ENCODE measurements around the gene ACSL1.
"Not testable (repeated sequence)": the region's sequence is repeated elsewhere in the genome, so short reads cannot be mapped to it uniquely, and the experiment has no call there.

ACSL1 gene

GRCh38 chr4:184750926-184751584 is 74.7 kb downstream of the ACSL1 start:
- DNase-seq: no peak

- no peak for DNase-seq
These were observed 77.5 kb downstream of the ACSL1 start for GRCh38 chr4:184748251-184748652.

GRCh38 chr4:184747034-184747830 is 78.5 kb downstream of the ACSL1 start:
- no peak for DNase-seq

- DNase-seq: peak; percentile 72
These were observed 79.7 kb downstream of the ACSL1 start for GRCh38 chr4:184745831-184746795.

- no peak for DNase-seq
These were observed 81.5 kb downstream of the ACSL1 start for GRCh38 chr4:184744236-184744635.

GRCh38 chr4:184743650-184744049 is 82.1 kb downstream of the ACSL1 start:
- no peak for DNase-seq

DNA sequence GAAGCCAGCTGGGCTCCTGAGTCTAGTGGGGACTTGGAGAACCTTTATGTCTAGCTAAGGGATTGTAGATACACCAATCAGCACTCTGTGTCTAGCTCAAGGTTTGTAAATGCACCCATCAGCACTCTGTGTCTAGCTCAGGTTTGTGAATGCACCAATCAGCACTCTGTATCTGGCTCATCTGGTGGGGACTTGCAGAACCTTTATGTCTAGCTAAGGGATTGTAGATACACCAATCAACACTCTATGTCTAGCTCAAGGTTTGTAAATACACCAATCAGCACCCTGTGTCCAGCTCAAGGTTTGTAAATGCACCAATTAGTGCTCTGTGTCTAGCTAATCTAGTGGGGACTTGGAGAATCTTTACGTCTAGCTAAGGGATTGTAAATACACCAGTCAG is 84.1 kb downstream of the ACSL1 start:
- DNase-seq: not testable (repeated sequence)

DNA sequence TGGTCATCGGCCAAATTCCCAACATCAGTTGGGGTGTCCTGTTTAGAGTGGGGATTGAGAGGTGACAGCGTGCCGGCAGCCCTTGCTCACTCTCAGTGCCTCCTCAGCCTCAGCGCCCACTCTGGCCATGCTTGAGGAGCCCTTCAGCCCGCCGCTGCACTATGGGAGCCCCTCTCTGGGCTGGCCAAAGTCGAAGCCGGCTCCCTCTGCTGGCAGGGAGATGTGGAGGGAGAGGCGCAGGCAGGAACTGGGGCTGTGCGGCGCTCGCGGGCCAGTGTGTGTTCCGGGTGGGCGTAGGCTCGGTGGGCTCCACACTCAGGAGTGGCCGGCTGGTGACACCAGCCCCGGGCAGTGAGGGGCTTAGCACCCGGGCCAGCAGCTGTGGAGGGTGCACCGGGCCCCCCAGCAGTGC is 84.8 kb downstream of the ACSL1 start:
- no peak for DNase-seq

- not testable (repeated sequence) for DNase-seq
These were observed 86.2 kb downstream of the ACSL1 start for GRCh38 chr4:184739575-184739974.

- no peak for DNase-seq
These were observed 91.0 kb downstream of the ACSL1 start for GRCh38 chr4:184734758-184735157.

DNA sequence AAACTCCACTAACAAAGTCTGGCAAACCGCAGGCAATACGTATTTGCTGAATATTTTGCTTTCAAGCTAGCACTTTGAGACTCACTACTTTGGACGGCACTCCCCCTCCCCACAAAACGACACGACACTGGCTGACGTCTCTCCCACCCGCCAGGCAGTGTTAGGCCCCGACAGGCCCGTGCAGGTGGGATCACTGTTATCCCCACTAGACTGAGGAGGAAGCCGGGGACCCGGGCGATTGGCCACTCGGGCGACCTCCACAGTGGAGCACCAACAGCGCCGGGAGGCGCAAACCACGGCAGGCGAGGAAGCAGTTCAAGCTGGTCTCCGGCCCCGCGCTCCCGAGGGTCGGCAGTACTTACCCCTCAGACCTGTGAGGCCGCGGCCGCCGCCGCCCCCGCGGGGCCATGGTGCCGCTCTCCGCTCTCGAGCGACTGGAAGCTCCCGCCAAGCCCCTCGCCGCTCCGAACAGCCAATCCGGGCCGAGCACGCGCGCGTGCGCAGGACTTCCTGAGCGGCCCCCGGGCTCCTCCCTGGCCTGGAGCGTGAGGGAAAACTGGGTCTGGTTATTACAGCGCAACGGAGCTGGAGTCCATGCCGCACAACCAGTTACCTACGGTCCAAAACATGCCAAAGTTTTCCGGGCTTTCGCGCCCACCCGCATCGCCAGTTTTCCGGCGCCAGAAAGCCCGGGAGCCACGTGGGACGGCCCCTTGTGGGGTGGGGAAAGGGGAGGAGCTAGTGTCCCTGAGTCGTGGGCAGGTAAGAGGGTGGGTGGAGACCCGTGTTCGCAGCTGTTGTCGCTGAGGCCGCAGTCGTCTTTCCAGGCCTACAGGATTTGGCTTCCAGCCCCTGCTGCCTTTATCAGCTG is 91.9 kb downstream of the ACSL1 start, which contains the start of gene CENPU:
Gene CENPU, minus strand, starts transcription at position 443 of the 871 bp plus-strand sequence. Its CDS starts 34 bp downstream, at position 409.
- peak; percentile 98 for DNase-seq

DNA sequence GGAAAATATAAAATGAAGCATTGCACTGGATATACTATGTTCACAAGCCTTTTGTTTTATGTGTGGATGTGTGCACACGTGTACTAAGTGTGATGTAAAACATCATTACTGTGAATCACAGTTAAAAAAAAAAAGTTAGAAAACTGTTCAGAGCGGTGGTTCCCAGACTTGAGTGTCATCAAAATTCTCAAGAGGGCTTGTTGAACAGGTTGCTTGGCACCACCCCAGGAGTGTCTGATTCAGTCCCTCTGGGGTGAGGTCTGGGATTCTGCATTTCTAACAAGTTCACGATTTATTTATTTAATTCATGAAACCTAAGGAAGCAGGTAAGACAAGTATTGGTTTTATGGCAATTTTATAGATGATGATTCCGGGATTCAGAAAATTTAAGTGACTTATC is 93.6 kb downstream of the ACSL1 start:
- DNase-seq: no peak

- DNase-seq: no peak
These were observed 94.7 kb downstream of the ACSL1 start for GRCh38 chr4:184731056-184731455.

DNA sequence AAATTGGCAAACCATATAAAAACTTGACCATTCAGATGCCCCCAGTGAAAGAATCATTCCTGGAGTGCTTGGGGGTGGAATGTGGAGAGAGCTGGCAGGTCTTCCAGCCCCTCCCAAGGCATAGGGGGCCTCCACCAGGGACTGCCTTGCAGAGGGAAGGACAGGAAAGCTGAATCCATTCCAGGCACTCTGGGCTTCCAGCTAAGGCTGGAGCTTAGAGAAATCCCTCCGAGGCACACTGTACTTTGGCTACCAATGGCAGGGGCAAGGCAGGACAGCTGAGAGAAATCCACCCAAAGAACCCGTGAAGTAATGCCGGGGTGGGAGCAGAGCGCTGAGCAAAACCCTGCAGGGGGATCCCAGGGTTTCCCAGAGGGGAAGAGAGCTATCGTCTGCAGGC is 95.8 kb downstream of the ACSL1 start:
- no peak for DNase-seq

DNA sequence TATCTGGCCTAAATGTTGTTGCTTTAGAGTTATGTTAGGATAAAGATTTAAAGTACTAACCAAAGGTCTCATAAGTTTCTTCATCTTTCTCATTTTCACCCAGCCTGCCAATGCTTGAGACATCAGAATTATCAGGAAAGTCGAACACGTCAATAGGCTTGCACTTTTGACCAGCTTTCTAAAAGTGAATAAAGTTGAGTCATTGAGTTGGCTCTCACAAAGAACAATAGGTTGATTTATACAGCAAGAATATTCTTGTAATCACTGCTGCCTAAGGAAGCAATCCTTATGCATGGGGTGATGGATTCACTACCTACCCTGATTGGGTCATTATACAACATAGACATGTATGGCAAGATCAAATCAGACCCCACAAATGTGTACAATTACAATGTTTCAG is 96.9 kb downstream of the ACSL1 start:
- DNase-seq: no peak

GRCh38 chr4:184727430-184727829 is 98.3 kb downstream of the ACSL1 start:
- no peak for DNase-seq

DNA sequence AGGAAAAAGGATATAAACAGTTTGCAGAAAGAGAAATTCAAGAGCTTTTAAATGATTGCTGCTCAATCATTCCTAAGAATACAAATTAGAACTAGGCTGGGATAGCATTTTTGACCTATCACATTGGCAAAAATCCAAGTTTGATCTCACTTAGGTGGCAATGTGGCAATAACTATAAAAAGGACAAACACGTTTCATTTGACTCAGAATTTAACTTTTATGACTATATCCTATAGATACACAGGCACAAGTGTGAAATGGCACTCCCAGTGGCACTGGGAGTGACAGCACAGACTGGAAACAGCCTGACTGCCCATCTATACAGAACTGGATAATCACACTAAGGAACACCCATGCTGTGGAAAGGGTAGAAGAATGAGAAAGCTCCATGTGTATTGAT is 103.0 kb downstream of the ACSL1 start:
- no peak for DNase-seq

GRCh38 chr4:184721254-184721653 is 104.5 kb downstream of the ACSL1 start:
- no peak for DNase-seq

- DNase-seq: no peak
These were observed 106.4 kb downstream of the ACSL1 start for GRCh38 chr4:184719407-184719806.

- no peak for DNase-seq
These were observed 110.2 kb downstream of the ACSL1 start for GRCh38 chr4:184715526-184715925.

DNA sequence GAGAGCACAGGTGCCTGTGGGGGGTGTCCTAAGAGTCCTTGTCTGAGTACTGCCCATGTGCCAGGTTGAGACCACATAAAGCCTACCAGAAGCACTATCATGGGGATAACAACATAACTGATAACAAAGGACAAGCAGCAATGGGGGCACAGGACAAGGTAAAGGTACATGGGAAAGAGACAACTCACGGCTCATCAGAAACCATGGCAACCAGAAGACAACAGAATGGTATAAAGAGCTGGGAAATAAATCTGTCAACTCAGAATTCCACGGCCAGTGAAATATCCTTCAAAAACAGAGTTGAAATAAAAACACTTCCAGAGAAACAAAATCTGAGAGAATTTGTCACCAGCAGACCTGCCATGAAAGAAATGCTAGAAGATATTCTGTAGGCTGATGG is 111.9 kb downstream of the ACSL1 start:
- no peak for DNase-seq

- no peak for DNase-seq
These were observed 113.4 kb downstream of the ACSL1 start for GRCh38 chr4:184712322-184712721.
